GM12878 (cell line): ENCODE measurements around the gene RUNX3.
A peak's percentile ranks its signal among the peaks of the same experiment; 100 is the strongest.

Source experiments
- ATF7 ChIP-seq: fragments of 450-650 bp; IDR thresholded peaks from 2 replicates; pipeline ENCODE4 v1.6.1; 2016; ENCODE audit warnings: low read depth, mild to moderate bottlenecking
- GABPA ChIP-seq: IDR thresholded peaks from 2 replicates; pipeline ENCODE4 v1.6.1; 2014; ENCODE audit warnings: antibody characterized with exemption, low read depth, mild to moderate bottlenecking, inconsistent platforms
- HDAC6 ChIP-seq: fragments of 200-600 bp; sonication (generic); IDR thresholded peaks from one replicate; pipeline ENCODE4 v1.8.0; 2017; ENCODE audit warnings: antibody characterized with exemption; ENCODE audit not compliant: unreplicated experiment
- KDM1A ChIP-seq: fragments of 200-600 bp; sonication (generic); IDR thresholded peaks from 2 replicates; pipeline ENCODE4 v1.6.1; 2016; ENCODE audit warnings: borderline replicate concordance
- PBX3 ChIP-seq: IDR thresholded peaks from 2 replicates; pipeline ENCODE4 v1.6.1; 2011; ENCODE audit warnings: mild to moderate bottlenecking, low read depth, low read length, moderate library complexity; ENCODE audit not compliant: insufficient replicate concordance
- POLR2A ChIP-seq: IDR thresholded peaks from 2 replicates; pipeline ENCODE4 v1.6.1; 2011; ENCODE audit warnings: low read depth, mild to moderate bottlenecking, low read length
- TCF3 ChIP-seq: IDR thresholded peaks from 2 replicates; pipeline ENCODE4 v1.6.1; 2012; ENCODE audit warnings: low read depth, mild to moderate bottlenecking, low read length, borderline replicate concordance; ENCODE audit not compliant: insufficient read depth
- TF ChIP-seq, protein P1 (sequence below), 3 experiments: IDR thresholded peaks in 2 of 3; conservative IDR thresholded peaks in 1 of 3; 2 replicates each; pipeline ENCODE4 v1.5.1; 2011; ENCODE audit warnings: low read depth in 3 of 3, low read length in 3 of 3, mild to moderate bottlenecking in 3 of 3, control low read depth in 2 of 3, moderate library complexity in 2 of 3, inconsistent platforms in 1 of 3, mixed read lengths in 1 of 3; ENCODE audit not compliant: control insufficient read depth in 2 of 3, insufficient read depth in 1 of 3; ENCODE audit errors: extremely low read depth in 1 of 3

GRCh38 chr1:24911651-24912155 is 18.4 kb downstream of the RUNX3 start:
- TF ChIP-seq POLR2A: 0 out of 2 replicates have a peak, but pooled peaks have one; percentile 2
- no peak for TF ChIP-seq ATF7
- TF ChIP-seq, protein P1, sequence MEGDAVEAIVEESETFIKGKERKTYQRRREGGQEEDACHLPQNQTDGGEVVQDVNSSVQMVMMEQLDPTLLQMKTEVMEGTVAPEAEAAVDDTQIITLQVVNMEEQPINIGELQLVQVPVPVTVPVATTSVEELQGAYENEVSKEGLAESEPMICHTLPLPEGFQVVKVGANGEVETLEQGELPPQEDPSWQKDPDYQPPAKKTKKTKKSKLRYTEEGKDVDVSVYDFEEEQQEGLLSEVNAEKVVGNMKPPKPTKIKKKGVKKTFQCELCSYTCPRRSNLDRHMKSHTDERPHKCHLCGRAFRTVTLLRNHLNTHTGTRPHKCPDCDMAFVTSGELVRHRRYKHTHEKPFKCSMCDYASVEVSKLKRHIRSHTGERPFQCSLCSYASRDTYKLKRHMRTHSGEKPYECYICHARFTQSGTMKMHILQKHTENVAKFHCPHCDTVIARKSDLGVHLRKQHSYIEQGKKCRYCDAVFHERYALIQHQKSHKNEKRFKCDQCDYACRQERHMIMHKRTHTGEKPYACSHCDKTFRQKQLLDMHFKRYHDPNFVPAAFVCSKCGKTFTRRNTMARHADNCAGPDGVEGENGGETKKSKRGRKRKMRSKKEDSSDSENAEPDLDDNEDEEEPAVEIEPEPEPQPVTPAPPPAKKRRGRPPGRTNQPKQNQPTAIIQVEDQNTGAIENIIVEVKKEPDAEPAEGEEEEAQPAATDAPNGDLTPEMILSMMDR (IDR thresholded peaks at IDR 0.05 in 2 of 3, conservative IDR thresholded peaks at IDR 0.05 in 1 of 3; ENCODE audit: control insufficient read depth in 2 of 3, extremely low read depth in 1 of 3, insufficient read depth in 1 of 3, low read depth in 3 of 3, low read length in 3 of 3): no peak
- TF ChIP-seq GABPA: no peak
- no peak for TF ChIP-seq PBX3
- TF ChIP-seq HDAC6: no peak
- no peak for TF ChIP-seq TCF3
- no peak for TF ChIP-seq KDM1A
